8988T (cell line): ENCODE data around the gene ANK3.

Experiments used
- DNase-seq: peaks from one replicate; pipeline ENCODE4 v3.0.0; 2011

ANK3 gene

DNA sequence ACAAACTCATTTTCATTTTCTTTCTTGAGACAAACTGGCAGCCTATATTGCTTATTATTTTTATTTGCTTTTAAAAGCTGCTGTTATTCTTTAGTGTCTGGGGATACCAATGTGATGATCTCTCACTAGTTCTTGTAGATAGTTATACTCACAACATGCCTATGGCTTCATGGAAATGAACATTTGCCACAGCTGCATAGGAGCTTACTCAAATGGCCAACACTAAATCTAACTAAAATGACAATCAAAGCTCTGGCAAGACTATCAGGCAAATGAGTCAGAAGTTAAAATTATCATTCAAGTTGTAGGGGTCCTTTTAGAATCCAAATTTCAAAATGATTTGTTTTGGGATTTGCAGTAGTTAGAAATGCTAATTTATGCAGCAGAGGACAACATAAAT, 225.9 kb downstream of the ANK3 start:
- no peak for DNase-seq

DNA sequence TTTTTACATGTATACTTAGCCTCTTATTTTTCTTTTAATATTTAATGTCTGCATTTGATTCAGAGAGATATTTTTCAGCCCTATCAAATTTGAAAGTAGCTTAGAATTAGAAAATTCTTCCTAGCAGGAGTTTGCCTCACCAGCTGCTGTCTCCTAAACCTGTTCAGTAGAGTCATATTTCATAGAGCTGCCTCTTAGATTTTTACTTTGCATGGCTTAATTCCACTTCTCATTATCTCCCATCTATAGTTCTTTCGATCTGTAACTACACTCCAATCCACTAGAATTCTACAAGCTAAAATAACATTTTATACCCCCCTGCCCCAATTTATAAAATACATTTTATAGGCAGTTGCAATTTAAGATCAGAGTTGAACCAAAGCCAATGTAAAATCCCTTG, 227.0 kb downstream of the ANK3 start:
- no peak for DNase-seq

DNA sequence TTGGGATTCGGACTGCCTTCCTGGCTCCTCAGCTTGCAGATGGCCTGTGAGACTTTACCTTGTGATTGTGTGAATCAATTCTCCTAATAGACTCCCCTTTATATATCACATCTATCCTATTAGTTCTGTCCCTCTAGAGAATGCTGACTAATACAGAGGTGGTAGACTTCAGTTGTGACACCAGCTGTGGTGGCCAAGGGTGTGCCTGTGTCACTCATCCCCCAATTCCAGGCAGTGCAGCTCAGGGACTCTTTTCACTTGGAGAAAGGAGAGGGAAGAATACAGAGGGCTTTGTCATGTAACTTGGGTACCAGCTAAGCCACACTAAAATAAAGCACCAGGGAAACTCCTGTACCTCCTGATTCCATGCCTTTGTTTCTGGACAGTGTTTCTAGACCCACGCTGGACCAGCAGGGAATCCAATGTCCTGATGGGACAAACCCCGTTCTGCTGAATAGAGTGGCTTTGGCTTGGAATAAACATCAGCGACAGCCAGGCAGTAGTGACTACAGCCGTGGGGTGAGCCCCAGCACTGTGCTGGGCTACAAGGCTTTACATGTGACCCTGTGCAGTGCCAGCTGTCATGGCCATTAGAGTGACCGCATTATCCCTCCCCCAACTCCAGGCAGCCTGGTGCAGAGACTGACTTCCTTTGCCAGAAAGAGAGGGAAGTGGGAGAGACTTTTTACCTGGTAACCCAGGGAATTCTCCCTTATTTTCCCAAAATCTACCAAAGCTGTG, 233.6 kb downstream of the ANK3 start:
- DNase-seq: no peak

DNA sequence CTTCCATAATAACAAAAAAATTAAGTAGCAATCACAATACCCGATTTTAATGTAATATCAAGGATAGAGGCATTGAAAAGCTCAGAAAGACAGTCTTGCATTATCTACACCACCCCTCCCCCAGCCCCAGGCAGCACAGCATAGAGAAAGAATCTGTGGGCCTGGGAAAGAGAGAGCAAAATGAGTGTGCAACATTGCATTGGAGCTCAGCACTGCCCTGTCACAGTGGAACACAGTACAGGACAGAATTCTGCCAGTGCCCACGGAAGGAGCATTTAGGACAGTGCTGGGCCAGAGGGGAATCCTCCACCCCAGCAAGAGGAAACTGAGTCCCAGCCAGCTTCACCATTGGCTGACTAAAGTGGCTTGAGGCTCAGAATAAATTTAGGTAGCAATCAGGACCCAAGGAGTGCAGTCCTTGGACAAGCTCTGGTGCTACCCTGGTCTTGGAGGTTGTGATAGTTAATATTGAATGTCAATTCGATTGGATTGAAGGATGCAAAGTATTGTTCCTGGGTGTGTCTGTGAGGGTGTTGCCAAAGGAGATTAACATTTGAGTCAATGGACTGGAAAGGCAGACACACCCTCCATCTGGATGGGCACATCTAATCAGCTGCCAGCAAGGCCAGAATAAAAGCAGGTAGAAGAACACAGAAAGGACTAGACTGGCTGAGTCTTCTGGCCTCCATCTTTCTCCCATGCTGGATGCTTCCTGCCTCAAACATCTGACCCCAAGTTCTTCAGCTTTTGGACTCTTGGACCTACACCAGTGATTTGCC, 234.4 kb downstream of the ANK3 start:
- DNase-seq: no peak

DNA sequence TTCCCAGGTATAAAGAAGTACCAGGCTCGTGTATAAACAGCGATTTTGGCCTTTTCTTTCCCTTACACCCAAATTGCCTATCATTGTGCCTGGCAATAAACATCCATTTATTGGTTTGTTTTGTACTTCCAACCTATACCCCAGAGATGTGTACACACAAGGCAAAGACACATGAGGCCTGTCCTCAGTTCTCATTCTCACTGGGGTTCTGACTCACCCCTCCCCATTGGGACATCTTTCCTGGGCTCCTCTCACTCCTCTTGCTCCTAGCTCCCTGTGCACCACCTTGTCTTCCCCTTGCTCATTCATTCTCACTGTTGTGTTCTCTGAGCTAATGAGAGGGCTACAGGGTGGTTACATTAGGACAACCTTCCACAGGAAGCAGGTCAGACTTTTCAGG, 240.7 kb downstream of the ANK3 start:
- no peak for DNase-seq

DNA sequence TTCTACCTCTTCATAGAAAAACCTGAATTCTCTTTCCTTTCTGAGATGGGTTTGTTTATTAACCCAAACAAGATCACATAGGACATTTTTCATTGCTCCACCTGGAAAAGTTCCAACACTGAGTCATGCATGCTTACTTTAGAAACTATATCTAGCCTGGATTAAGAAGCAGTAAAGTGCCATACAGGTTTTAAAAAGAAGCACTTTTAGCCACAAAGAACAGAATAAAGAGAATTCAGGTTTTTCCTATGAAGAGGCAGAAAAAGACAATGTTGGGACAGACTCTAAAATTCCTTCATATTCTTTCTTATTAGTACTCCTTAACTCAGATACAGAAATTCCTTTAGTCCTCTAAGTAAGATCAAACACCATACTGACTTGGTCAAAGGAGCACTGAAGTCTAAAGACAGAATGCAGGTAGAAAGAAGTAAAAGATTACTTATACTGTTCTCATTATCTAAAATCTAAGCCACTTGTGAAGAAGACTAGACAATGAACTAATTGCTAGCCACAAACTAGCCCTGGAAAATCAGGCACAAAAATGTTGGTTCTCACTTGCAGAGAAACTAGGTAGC, 241.3 kb downstream of the ANK3 start:
- no peak for DNase-seq

DNA sequence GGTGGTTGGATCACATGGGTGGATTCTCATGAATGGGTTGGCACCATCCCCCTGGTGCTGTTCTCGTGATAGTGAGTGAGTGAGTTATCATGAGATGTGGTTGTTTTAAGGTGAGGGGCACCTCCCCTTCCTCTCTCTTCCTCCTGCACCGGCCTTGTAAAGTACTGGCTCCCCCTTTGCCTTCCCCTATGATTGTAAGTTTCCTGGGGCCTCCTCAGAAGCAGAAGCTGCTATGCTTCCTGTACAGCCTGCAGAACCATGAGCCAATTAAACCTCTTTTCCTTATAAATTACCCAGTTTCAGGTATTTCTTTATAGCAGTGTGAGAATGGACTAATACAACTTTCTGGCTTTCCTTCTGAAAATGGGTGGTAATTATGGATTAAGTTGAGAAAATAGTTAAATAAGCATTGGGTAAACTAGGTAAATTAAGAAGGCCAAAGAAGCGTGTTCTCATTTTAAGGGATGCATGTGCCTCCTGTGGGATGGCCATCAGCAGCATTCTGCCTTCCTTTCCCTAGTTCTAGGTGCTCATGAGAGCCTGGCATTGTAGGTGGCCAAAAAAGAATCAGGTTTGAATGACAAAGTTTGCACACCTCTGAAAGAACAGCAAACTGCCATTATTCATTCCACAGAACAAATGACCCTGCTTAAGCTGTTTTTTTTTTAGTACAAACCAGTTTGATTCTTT, 242.0 kb downstream of the ANK3 start:
- DNase-seq: no peak

DNA sequence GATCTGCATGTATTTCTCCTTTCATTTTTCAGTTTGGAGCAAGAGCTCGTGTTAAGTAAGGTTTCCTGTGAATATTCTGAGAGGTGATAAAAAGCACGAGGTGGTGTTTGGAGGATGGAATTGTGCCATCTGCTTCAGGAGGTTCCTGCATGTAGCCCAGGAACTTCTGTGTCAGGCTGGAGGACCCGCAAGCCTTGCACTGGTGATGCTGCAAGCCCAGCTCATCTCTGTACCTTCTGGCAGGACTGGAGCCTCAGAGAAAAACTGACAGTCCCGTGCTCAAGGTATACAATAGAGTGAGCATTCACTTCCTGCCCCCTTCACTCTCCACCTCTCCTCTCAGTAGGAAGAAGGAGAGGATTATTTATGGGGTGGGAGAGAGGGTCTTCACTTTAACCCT, 242.7 kb downstream of the ANK3 start:
- no peak for DNase-seq

DNA sequence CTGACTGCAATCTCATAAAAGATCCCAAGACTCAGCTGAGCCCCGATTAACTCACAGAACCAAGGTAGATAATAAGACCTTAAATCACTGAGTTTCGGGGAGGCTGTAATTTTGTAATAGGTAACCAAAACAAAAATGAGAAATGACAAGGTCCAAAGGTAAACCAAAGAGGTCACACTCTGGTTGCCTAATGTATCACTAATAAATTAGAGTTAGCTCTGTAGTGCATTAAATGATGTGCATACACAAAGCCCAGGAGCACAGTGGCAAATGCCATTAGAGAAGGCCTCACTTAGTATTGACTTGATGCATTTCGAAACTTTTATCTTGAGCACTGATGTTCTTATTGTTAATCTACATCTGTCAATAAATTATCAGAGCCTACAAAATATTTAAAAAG, 245.6 kb downstream of the ANK3 start:
- DNase-seq: no peak

DNA sequence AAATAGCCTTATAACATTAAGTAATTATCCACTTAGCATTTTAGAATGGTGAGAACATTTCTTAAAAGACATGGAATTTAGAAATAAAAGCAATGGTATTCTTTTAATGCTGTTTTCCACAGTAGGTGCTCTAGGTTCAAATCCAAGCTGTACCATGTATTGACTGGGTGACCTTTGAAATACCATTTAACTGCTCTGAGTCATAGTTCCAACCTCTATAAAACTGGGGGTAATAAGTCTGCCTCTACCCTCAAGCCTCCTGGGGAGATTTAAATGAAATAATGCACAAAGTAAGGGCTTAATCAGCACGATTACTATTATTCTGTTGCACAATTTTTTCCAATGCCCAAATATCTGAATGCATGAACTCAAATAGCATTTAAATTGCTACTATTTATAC, 246.9 kb downstream of the ANK3 start:
- no peak for DNase-seq

DNA sequence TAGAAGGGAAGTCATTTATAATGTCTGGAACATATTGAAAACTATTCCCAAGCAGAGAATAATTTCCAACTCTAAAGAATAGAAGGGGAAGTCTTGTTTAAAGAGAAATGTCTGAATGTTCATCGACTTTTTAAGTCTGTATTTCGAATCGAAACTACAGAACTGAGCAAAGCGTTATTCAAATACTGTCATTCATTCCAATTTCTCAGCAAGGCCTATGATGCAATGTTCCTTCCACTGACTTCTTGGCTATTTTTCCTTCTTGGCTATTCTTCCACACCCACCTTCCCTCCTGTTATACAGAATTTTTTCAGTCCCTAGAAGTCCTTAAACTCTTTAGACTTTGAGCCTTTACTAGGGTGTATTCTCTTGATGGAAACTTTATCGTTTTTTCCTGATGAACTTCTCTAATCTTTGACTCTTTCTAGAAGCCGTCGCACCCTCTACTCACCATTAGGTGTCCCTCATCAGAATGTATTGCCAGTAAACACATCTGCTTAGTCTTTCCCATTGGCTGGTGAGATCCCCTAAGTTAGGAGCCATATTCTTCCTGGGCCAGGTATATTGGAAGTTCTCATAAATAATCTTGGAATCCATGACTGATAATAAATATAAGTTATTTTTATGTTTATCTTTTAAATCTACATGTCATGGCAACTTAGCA, 247.6 kb downstream of the ANK3 start:
- DNase-seq: no peak

DNA sequence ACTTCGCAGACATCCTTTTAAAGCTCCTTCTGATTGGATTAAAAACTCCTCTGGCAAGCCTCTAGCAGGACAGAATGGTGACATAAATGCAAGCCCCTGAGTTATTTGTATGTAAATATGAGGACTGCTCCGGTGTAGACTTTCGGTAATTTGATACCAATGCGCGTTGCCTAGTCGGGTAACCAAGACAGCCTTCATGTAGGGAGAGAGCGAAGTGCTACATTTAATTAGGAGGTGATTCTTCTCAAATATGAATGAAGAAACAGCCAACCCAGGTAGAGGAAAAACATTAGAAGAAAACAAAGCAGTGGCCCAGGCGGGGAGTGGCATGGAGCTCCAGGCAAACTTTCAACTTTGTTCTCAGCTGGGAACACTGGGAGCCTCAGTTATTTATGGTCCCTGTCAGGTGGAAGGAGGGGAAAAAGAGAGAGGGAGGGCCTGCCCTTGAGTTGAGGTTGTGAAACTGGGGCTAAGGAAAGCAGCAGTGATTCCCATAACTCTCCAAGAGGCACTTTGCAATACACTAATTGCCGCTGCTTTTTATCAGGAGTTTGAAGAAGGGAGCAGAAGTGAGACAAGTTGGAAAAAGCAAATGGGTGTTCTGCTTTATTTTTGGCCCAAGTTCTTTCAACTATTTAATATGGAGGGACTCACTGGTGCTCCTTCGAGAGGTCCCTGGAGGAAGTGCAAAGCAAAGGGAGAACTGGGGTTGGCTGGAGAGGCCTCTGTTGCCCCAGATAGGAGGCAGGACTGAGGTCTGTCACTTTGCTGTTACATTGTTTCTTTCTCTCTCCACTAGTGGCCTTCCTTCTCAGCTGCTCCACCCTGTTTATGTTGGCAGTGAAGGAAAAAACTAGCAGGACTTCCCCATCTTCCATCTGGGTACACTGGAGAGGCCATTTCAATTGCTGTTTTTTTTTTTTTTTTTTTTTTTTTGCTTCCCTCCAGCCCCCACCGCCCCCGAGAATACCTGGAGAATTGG, 248.7 kb downstream of the ANK3 start:
- DNase-seq: no peak

DNA sequence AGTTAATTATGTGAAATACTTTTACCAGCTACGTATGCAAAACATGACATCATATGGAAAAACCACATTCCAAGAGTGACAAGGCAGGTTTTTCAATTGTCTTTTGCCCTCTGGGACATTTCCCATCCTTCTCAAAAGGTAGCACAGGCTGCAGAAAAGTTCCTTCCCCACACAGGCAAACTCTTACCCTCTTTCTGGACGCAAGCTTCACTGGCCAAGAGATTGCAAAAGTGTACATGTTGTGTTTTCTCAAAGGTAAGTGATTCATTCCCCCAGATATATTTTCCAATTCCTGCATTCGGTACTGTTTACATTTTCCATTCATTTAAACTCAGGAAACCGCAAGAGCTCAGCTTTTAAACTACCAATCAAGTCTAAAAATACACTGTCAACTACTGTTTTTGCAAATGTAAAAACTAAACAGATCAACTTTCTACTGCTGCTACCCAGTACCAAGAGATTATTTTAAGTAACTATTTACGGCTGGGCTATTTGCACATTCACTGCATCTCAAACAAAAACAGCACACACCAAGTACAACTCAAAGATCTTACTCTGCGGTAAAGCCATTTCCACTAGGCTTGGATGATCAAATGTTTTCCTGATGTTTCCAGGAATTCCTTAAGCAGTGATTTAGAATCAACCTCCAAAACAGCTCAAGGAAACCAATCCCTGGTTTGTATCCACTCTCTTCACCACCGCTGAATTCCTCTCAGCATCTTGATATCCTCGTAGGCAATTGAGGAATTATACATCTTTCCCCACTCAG, 249.7 kb downstream of the ANK3 start:
- no peak for DNase-seq

DNA sequence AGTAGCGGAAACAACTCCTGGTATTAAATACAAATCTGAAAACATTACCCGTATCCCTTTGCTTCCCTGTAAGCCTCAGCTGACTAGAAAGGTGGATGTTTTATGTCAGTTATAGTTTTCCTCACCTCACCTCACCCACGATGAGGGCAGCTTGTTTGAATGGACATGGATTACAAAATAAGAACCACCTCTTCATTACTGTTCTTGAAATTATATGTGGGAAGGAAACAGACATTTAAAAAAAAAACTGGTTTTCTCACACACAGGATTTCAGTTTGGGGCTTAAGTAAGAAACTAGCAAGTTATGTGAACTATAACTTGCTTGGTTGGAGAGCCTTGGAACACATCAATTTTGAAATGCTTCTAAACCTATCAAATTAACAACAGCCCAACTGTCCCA, 250.4 kb downstream of the ANK3 start:
- DNase-seq: no peak

DNA sequence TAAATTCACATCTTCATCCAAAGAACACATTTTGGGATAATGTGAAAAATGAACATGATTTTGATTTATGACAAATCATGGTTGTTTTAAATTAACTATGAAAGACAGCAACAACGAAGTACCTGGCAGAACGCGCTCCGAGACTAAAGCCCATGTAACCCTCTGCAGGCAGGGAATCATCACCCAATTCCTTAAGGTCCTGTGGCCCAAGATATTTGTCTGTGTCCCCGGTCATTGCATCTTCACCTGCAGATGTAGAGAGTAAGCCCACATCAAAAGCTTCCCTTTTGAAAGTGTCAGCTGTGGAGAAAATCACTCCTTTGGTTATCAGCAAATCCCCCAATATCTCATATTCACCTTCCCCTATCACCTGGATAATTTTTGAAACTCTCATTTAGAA, 250.8 kb downstream of the ANK3 start:
- DNase-seq: no peak

DNA sequence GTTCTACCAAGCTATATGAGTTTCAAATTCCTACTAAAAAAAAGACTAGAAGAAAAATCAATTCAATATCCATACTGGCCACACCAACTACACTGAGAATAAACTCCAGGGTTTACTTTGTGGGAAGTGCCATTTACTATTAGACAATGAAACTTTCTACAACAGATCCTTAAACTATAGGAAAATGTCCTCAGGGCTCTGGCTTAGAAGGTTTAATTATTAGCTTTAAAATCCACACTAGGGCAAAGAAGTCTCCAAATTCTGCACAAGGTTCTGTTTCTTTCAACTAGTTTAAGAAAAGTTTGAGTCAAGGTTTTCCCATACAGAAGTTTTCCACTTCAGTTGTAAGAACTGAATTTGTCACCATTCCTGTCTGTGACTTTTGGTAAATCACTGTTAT, 251.6 kb downstream of the ANK3 start:
- DNase-seq: no peak

DNA sequence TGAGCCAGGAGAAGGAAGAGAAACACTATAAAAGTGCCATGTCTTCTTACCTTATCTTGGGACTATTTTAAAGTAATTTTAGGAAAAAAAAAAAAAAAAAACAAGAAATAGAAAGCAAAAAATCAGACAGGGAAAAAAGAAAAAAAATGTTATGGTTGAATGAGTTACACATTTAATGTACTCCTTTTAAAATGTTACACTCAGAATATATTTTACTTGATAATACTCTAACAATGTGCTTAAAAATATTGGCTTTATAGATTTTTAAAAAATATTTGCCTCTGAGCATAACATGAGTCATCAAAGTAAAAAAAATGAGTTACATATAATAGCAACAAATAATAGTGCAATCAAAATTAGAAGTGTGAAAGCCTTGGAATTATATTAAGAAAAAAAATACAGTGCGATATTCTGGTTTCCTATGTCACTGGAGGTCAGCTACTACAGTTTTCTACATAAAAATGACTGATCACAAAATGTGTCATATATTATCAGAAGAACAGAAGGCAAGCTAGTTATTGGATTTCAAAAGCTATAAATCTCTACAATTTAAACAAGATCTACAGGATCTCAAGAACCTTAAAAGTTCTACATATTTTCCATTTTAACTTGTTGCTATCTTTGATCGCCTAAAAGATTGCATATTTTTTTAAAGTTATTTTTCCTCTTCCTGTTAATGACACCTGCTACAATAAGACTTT, 252.2 kb downstream of the ANK3 start:
- no peak for DNase-seq

DNA sequence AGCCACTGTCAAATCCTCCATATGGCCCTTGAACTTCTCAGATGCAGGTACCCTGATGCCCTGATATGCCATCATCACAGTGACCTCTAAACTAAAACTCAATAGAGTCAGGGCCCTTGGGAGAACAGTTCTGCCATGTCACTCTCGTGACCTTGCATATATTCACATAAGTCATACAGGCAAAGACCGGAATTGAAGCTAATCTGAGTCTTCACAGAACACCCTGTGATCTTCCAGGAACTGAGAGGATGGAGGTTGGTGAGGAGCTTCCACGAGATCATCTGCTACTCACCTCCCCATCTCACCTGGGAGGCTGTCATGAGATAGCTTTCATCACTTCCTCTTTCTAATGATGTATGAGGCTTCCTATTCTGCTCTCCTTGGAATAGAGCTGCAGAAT, 254.7 kb downstream of the ANK3 start:
- DNase-seq: no peak

DNA sequence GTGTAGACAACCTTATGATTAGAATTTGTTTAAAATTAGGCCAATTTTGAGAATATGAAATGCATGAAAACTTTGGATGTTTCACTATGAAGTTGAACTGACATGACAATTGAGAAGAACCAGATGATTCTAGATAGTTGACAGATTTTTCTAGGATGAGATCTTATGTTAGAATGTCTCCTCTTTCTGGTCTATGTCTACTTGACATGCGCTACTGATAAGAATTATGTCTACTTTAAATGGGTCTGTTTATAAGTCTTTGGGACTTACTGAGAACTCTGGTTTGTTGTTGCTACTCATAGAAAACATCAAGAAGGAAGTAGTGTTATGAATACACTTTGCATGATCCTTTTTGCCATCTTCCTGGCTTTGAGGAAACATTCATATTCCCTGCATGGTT, 255.1 kb downstream of the ANK3 start:
- no peak for DNase-seq

DNA sequence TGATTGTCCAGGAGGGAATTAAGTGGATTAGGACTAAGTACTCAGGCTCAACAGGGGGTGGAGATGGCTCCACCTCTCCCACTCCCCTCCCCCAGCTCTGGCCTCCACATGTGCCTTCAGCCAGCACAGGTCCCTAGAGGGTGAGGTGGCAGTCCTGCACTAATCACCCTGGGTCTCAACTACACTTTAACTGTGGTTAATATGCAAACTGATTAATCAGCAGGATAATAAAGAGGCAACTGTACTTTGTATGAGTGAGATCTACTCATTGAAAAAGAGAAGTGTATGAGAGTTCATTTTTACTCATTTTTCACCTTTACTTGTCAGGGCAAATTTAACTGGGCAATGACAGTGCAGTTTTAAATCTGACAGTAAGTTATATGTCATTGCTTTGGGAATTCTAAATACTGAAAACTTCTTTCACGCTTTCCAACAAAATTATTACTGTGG, 259.5 kb downstream of the ANK3 start:
- DNase-seq: no peak
